Activated CD4-positive, alpha-beta T cell treated with anti-CD3 and anti-CD28 coated beads, Interleukin-2, amount 50 U/mL, for 48 hours (primary cell): Measurements from ENCODE around the gene DLX6.
"Not testable (repeated sequence)": the region's sequence is repeated elsewhere in the genome, so short reads cannot be mapped to it uniquely, and the experiment has no call there.

Experiments used
- DNase-seq, 2 experiments: peaks; one replicate each; pipeline ENCODE4 v3.0.0-alpha.2; 2020

DLX6 gene

DNA sequence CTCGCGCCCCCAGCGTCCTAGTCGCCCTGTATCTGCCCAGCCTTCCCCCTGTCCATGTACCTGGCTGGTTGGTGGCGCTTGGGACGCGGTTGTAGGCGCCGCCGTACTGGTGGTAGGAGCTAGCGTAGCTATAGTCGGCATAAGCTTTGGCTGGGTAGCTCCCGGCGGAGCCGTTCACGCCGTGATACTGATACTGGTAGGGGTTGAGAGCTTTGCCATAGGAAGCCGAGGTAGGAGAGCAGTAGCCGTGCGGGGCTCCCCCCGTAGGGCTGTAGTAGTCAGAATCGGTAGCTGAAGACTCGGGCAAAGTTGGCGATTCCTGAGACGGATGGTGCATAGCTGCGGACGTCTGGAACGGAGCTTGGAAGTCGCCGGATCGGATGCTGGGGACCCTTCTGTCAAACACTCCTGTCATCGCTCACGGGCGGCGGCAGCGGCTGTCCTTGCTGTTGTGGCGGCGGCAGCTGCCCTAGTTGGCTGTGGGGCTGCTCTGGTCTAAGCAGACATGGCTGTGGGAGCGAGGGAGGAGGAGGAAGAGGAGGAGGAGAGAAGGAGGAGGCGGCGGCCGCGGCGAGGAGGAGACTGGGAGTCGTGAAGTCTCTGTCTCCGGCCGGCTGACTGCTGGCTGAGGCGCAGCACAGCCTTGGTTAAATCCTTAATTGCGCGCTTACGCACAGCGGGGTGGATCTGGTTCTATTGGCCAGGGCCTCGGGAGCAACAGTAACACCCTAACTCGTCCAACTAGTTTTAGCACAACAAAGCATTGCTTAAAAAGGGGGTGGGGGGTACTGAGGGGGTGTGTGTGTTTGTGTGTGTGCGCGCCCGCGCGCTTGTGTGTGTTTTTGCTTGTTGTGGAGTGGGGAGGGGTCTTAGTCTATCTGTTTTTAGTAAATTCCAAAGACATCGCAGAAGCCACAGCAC lies 19.1 kb downstream of the DLX6 start, which contains the start of gene DLX5:
TSS of gene DLX5 (minus strand) at position 623 of the 921 bp plus-strand sequence. CDS start at position 415, 208 bp downstream.
- DNase-seq, result peak; percentile 24 to 33

DNA sequence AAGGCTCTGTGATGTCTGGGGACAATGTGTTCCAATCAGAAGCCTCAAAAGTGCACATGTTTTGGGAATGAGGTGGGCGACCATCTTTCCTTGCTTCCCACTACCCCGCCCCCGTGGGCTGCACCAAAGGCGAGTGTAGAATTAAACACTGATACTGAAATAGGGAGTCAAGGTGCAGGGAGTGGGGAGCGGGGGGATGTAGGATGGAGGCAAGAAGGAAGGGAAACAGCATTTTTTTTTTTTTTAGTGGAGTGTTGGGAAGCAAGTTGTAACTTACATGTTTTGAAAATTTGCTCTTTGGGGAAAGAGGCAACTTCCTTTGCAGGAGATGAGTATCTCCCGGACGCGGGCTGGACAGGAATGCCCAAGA lies 19.8 kb downstream of the DLX6 start:
- no peak for DNase-seq

DNA sequence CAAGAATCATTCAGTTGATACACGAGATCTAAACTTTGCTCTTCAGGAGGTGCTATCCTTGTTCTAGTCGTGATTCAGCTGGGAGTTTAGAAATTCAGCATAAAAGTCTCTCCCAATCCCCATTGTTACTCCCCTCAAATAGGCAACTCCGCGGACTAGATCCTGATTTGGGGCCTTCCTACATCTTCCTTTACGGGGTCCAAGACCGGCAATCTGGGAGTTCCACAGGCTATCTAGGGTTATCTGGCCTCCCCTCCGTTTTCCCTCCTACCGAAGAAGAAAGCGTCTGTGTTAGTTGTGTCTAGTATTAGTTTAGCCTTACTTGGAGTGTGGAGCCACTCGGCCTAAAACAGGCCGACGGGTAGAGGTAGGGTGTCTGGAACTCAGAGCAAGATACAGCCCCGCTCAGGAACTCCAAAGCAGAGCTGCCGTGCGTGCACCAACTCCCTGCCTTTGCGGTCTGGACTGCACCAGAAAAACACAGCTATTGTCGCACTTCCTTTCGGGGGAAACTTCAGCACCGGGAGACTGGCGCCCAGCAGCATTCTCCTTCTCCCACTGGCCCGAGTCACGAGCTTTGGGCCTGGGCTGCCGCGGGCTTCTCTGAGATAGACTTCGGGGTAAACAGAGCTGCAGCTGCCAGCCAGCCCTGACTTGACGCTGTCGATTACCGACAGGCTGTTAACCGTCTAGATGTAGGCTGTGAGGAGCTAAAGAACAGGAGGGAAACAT lies 20.8 kb downstream of the DLX6 start:
- peak in 1 of 2 experiments; percentile 25 for DNase-seq

DNA sequence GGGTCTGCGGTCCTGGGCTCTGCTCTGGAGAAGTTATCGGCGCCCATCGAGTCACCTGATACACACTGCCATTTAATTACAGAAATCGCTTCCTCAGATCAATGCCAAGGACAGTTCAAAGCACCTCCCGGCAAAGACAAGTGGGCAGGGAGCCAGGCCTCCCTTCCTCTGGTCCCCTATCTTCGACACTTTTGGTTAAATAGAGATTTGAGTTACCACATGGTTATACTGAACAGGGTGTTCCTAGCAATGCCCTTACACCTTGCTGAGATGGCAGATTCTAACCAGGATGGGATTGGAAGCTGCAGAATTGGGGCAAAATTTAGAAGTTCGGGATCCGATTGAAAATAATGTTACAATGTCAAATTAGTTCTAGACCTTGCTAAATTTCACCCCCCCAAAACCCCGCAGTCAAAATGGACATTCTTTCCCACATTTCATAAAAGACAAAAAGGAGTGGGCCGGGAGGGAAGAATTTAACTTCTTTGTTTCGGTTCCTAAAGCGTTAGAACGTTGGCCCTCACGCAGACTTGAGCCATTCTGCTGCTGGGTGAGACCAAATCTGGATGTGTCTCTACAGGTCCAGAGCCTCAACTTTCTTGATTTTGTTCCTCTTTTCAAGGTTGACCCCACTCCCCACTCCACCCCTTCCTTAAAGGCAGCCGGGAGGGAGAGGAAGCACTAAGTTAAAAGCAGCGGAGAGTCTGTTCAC lies 21.5 kb downstream of the DLX6 start:
- no peak for DNase-seq

DNA sequence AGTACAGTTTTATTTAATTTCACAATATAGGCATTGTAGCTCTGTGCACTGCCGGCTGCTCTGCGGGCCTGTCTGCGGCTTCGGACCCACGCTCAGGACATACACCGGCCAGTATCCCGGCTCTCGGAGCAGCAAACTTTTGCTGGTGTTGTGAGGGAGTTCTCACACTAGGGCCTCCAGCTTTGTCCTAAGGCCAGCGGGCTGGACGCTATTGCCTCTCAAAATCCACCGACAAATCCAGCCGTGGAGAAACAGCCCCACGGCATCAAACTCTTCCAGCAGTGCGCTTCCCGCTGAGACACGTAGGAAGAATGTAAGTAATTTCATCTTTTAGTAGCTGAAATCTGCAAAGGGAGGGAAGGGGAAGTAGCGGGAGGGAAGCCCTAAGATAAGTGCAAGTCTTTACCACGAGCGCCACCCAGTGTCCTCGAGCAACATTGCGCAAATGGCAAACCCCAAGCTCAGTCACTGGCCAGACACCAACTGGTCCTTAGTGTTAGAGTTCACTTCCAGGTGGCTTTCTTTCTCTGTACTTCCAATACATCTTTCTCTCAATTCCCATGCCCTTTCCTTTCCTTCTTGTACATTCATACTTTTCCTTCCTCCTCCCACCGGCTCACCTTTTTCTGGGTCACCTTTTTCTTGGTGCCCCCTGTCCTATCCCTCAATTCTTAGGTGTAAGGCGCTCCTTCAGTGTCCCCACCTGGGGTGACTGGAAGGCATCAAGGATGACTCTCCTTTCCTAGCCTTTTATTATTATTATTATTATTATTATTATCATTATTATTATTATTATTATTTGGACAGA lies 22.3 kb downstream of the DLX6 start:
- DNase-seq, result peak; percentile 69 to 79

DNA sequence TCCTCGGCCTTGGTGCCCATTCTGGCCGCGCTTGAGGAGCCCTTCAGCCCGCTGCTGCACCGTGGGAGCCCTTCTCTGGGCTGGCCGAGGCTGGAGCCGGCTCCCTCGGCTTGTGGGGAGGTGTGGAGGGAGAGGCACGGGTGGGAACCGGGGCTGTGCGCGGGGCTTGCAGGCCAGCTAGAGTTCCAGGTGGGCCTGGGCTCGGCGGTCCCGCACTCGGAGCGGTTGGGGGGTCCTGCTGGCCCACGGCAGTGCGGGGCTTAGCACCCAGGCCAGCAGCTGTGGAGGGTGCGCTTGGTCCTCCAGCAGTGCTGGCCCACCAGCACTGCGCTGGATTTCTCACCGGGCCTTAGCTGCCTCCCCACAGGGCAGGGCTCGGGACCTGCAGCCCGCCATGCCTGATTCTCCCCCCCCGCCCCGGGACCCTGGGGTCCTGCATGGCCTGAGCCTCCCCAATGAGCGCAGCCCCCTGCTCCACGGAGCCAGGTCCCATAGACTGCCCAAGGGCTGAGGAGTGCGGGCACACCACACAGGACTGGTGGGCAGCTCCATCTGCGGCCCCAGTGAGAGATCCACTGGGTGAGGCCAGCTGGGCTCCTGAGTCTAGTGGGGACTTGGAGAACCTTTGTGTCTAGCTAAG lies 29.0 kb downstream of the DLX6 start:
- not testable (repeated sequence) for DNase-seq

DNA sequence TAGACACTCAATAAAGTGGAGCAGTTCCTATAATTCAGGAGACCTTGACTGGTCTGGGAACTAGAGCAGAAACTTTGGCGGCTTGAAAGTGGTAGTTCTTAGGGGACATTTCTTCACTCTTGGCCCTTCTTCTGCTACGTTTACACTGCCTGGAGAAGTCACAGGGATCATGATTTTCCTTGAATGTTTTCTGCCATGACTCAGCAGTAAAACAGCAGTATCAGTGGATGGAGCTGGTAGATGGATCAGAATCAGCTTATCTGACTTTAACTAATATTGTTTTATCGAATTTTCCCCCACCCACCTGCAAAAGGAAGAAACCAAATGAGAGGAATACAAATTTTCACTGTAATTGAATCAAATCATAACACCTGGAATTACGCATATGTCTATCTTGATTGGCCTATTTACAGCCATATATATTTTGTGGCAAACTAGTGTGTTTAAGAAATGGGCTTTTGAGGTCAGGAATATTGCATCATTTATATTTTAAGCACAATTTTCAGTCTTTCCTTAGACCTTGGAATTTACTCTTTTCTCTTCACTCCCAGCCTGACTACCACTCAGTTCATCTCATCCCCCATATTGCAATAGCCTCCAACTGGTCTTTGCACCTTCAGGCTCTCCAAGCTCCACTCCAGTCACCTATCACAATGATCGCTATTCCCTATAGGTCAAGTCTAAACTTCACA lies 34.2 kb downstream of the DLX6 start:
- DNase-seq, result no peak

DNA sequence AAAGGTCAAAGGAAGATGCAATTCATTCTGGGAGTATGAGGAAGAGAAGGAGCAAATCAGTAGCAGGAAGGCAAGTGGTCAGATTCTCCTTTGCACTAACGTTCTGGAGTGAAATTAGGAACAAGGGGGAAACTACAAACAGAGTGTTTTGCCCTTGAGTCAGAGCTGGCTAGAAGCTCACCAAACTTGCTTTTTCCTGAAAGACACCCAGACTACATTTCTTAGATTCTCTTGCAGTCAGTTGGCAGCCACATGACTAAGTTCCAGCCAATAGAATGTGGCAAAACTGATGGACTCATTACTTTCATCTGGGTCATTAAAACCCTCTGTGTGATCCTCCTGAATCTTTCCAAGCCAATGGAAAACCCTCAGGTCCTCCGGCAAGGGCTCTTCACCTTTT lies 37.9 kb downstream of the DLX6 start:
- DNase-seq, result no peak
